Suprapubic skin (tissue), 4 donors: ENCODE results near the gene COG3. TPM values are rescaled to one million over a fixed set of nuclear protein-coding genes. Genes with fewer than 3 reads are reported as not detected.

ENCODE experiments used
- DNase-seq, 2 donors: peaks; one replicate each; pipeline ENCODE4 v3.0.0-alpha.2; 2019; ENCODE audit warnings: low spot score in 2 of 2
- H3K27ac ChIP-seq: fragments of 200-600 bp; sonication (generic); one replicate; pipeline ENCODE4 v1.5.1; 2019
- H3K27me3 ChIP-seq: fragments of 200-600 bp; sonication (generic); one replicate; pipeline ENCODE4 v1.5.1; 2019
- H3K36me3 ChIP-seq: fragments of 200-600 bp; sonication (generic); one replicate; pipeline ENCODE4 v1.5.1; 2019
- H3K4me1 ChIP-seq: fragments of 200-600 bp; sonication (generic); one replicate; pipeline ENCODE4 v1.5.1; 2019
- H3K4me3 ChIP-seq: fragments of 200-600 bp; sonication (generic); one replicate; pipeline ENCODE4 v1.5.1; 2019; ENCODE audit warnings: mild to moderate bottlenecking
- H3K9me3 ChIP-seq: fragments of 200-600 bp; sonication (generic); one replicate; pipeline ENCODE4 v1.5.1; 2019
- EP300 ChIP-seq: sonication (generic); formaldehyde crosslinking; IDR thresholded peaks from one replicate; pipeline ENCODE4 v1.6.1; 2017; ENCODE audit warnings: antibody characterized with exemption
- POLR2A ChIP-seq, 2 donors: fragments of 450-650 bp; IDR thresholded peaks; one replicate each; pipeline ENCODE4 v1.6.1; 2017; ENCODE audit warnings: antibody characterized with exemption in 2 of 2, mild to moderate bottlenecking in 2 of 2, moderate library complexity in 2 of 2
- POLR2AphosphoS5 ChIP-seq, 3 donors: sonication (generic); formaldehyde crosslinking; IDR thresholded peaks; one replicate each; pipeline ENCODE4 v1.6.1; 2017; ENCODE audit warnings: antibody characterized with exemption in 3 of 3
- WGBS: methylation state at CpG from one replicate; pipeline ENCODE4 v1.1.5; 2018; 5-methylcytosine and 5-hydroxymethylcytosine counted together
- total RNA-seq, 4 donors: library from RNA; depleted of rRNA; stranded (reverse); fragments of >200 nt; gene quantifications; one replicate each; pipeline ENCODE4 v1.1.0, GENCODE V29; 2016
- TF ChIP-seq, protein P1 (sequence below), 2 donors: fragments of 200-600 bp in 1 of 2; fragments of 450-650 bp in 1 of 2; sonication (generic) in 1 of 2; IDR thresholded peaks; one replicate each; pipeline ENCODE4 v1.5.1; 2016 to 2019; ENCODE audit warnings: antibody characterized with exemption in 2 of 2, mild to moderate bottlenecking in 1 of 2, moderate library complexity in 1 of 2

The COG3 gene
- total RNA-seq, 4 donors from 2014 or later: 23.8 to 70.5 (median 31.7) TPM

DNA sequence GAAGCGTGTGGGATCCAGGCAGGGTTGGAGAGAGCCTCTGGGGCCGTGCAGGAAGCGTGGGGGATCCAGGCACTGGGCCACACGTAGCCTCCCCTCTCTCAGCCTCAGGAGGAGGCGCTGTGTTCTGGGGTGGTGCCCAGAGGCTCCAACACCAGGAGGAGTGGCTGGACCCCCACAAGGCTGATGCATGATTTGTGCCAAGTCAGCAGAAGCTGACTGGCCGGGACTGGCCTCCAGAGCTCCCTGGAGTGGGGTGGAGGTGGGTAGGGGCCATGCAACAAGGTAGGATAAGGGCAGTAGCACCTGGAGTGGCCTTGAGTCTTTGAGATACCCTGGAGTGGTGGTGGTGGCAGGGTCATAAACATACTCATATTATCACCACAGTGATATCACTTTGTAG is 75.5 kb downstream of the COG3 start:
- no peak overlapping the region for H3K4me3 ChIP-seq
- 81% methylated on average over 6 of the region's 6 CpGs for WGBS
- no peak for TF ChIP-seq EP300
- TF ChIP-seq, protein P1, sequence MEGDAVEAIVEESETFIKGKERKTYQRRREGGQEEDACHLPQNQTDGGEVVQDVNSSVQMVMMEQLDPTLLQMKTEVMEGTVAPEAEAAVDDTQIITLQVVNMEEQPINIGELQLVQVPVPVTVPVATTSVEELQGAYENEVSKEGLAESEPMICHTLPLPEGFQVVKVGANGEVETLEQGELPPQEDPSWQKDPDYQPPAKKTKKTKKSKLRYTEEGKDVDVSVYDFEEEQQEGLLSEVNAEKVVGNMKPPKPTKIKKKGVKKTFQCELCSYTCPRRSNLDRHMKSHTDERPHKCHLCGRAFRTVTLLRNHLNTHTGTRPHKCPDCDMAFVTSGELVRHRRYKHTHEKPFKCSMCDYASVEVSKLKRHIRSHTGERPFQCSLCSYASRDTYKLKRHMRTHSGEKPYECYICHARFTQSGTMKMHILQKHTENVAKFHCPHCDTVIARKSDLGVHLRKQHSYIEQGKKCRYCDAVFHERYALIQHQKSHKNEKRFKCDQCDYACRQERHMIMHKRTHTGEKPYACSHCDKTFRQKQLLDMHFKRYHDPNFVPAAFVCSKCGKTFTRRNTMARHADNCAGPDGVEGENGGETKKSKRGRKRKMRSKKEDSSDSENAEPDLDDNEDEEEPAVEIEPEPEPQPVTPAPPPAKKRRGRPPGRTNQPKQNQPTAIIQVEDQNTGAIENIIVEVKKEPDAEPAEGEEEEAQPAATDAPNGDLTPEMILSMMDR (IDR thresholded peaks at IDR 0.05): no peak
- TF ChIP-seq POLR2AphosphoS5 (IDR thresholded peaks at IDR 0.05): no peak
- no peak for TF ChIP-seq POLR2A (IDR thresholded peaks at IDR 0.05)

DNA sequence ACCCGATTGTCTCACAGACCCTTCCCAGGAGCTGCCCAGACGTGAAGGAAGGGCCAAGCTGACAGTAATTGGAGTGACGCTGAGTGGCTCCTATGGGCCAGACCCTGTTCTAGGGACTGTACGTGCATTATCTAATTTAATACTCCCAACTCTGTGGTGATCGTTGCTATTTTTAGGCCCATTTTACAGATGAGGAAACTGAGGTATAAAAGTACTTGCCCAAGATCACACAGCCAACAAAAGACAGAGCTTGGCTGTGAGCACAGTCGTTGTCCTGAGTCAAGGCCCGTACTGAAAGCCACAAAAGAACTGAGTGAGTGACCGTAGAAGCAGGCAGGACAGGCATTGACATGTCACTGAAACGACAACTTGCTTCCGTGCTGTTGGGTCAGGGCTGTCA is 76.1 kb downstream of the COG3 start:
- Histone ChIP-seq H3K27ac (no peak overlapping the region), H3K27me3 (no peaks in the 10 kb centered on the region), H3K4me3 (no peak overlapping the region), H3K9me3 (no peaks in the 10 kb centered on the region), H3K36me3 (peaks cover 3% of the 10 kb centered on the region), H3K4me1 (no peaks in the 10 kb centered on the region)
- 87% methylated on average over 10 of the region's 10 CpGs for WGBS
- no peak for TF ChIP-seq POLR2AphosphoS5 (IDR thresholded peaks at IDR 0.05)
- no peak for TF ChIP-seq EP300
- no peak for TF ChIP-seq POLR2A (IDR thresholded peaks at IDR 0.05)
- TF ChIP-seq, protein P1 (IDR thresholded peaks at IDR 0.05): no peak
- no peak for DNase-seq

More for the DNA sequence above, 75.5 kb downstream of the COG3 start:
- no peak for DNase-seq
- Histone ChIP-seq H3K4me1 (no peaks in the 10 kb centered on the region), H3K27me3 (no peaks in the 10 kb centered on the region), H3K27ac (no peak overlapping the region), H3K9me3 (no peaks in the 10 kb centered on the region), H3K36me3 (peaks cover 10% of the 10 kb centered on the region)

DNA sequence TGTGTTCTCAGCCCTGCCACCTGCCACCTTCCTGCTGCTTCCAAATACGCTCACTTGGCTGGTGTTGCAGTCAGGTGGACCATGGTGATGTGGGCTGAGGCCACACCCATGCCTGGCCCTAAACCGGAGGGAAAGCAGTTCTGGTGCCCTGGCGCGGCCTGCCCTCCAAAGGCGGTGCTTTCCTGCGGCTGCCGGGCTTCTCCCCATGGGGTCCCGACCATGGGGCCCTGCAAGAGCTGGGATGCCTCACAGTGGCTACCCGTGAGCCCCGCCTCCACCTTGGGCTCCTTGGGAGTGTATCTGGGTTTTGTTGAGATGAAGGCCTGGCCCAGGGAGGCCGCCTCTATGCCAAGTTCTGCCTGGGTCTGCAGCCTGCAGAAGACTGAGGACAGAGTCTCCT is 77.1 kb downstream of the COG3 start:
- no peak overlapping the region for H3K4me3 ChIP-seq
- no peak overlapping the region for H3K27ac ChIP-seq
- no peak for DNase-seq
- H3K27me3 ChIP-seq: no peaks in the 10 kb centered on the region
- no peaks in the 10 kb centered on the region for H3K4me1 ChIP-seq
- no peaks in the 10 kb centered on the region for H3K36me3 ChIP-seq
- H3K9me3 ChIP-seq: no peaks in the 10 kb centered on the region
- TF ChIP-seq EP300: no peak
- no peak for TF ChIP-seq POLR2AphosphoS5 (IDR thresholded peaks at IDR 0.05)
- no peak for TF ChIP-seq POLR2A (IDR thresholded peaks at IDR 0.05)
- TF ChIP-seq, protein P1 (IDR thresholded peaks at IDR 0.05): no peak
- WGBS: 93% methylated on average over 11 of the region's 11 CpGs

DNA sequence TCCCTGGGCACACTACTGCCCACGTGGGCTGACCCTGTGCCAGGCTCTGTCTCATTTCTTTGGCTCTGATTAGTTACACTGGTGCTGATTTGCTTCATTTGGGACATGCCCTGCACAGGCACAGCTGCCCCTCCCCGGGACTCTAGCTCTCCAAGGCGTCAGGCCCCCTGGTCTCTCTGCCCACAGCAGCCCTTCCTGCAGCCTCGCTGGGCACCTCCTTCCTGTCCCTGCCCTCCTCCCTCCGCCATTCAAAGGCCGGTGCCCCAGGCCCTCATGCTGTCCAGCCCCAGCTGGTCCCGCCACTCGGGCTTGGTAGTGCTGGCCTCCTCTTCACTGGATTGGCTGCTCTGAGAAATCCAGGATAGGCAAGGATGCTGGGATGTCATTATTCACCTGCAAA is 77.7 kb downstream of the COG3 start:
- no peaks in the 10 kb centered on the region for H3K9me3 ChIP-seq

DNA sequence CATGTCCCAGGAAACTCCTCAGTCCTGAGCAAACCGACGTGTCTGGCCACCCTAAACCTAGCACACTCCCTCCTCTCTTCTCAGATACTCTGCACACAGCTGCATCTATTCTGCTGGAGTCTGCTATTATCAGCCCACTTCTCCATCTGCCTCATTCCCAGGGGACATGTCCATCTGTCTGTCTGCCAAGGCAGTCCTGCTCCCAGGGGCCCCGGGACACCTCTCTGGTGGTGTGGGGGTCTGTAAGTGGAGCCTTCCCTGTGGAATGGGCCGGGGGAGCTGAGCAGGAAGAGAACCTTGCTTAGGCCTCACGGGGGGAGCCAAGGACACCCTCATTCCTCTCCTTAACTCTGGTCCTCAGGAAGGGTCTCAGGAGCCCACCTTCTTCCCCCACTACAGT is 78.1 kb downstream of the COG3 start:
- no peaks in the 10 kb centered on the region for H3K4me1 ChIP-seq
- 91% methylated on average over 5 of the region's 5 CpGs for WGBS
- no peaks in the 10 kb centered on the region for H3K9me3 ChIP-seq
- no peak for DNase-seq
- no peak overlapping the region for H3K4me3 ChIP-seq
- no peak for TF ChIP-seq EP300
- TF ChIP-seq, protein P1 (IDR thresholded peaks at IDR 0.05): no peak
- TF ChIP-seq POLR2AphosphoS5 (IDR thresholded peaks at IDR 0.05): no peak
- no peak for TF ChIP-seq POLR2A (IDR thresholded peaks at IDR 0.05)
- H3K27ac ChIP-seq: no peak overlapping the region
- H3K27me3 ChIP-seq: no peaks in the 10 kb centered on the region
- no peaks in the 10 kb centered on the region for H3K36me3 ChIP-seq

More for the DNA sequence above, 77.7 kb downstream of the COG3 start:
- WGBS: 87% methylated on average over 6 of the region's 8 CpGs
- no peaks in the 10 kb centered on the region for H3K4me1 ChIP-seq
- no peaks in the 10 kb centered on the region for H3K27me3 ChIP-seq
- H3K4me3 ChIP-seq: no peak overlapping the region
- H3K36me3 ChIP-seq: no peaks in the 10 kb centered on the region
- TF ChIP-seq POLR2A (IDR thresholded peaks at IDR 0.05) (no peak), EP300 (no peak), POLR2AphosphoS5 (IDR thresholded peaks at IDR 0.05) (no peak)
- TF ChIP-seq, protein P1 (IDR thresholded peaks at IDR 0.05): no peak
- no peak overlapping the region for H3K27ac ChIP-seq
- DNase-seq: no peak
